Panc1 (cell line): ENCODE data around the gene RNF213.

ENCODE experiments used
- POLR2AphosphoS5 ChIP-seq: IDR thresholded peaks from 2 replicates; pipeline ENCODE4 v1.6.1; 2012; ENCODE audit warnings: mild to moderate bottlenecking, low read depth, low read length, moderate library complexity
- SIN3A ChIP-seq: IDR thresholded peaks from 2 replicates; pipeline ENCODE4 v1.6.1; 2012; ENCODE audit warnings: low read depth, mild to moderate bottlenecking, low read length, moderate library complexity, borderline replicate concordance; ENCODE audit not compliant: insufficient read depth
- TF ChIP-seq, protein P1 (sequence below): fragments of 450-650 bp; IDR thresholded peaks from 2 replicates; pipeline ENCODE4 v1.5.1; 2017; ENCODE audit warnings: mild to moderate bottlenecking

DNA sequence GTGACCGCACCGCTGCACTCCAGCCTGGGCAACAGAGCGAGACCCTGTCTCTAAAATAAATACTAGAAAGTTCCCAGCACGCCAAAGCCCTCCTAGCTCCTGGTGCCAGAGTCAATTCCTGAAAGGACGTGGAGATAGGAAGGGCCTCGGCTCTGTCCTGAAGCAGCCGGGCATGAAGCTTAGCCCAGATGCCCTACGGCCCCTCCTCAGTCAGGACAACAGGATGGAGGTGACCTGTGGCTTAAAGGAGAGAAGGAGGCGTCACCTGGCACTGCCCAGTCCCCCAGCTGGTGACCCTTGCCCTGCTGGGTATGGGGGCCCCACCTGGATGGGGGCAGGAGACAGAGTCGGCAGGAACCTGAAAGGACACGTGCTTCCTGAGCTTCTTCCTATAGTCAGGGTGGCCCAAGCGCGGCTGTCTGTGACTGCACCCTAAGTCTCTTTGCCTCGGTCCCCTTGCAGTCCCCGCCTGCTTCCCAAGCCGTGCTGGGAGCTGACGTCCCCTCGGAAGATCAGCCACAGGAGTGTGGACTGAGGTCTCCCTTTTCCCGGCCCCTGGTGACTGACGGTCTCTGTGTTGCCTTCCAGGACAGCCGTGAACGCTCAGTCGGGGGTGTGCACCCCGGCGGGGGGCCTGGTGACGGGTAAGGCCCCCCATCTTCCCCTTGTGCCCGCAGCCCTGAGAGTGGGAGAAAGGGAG is 14.9 kb upstream of the RNF213 start:
- TF ChIP-seq, protein P1, sequence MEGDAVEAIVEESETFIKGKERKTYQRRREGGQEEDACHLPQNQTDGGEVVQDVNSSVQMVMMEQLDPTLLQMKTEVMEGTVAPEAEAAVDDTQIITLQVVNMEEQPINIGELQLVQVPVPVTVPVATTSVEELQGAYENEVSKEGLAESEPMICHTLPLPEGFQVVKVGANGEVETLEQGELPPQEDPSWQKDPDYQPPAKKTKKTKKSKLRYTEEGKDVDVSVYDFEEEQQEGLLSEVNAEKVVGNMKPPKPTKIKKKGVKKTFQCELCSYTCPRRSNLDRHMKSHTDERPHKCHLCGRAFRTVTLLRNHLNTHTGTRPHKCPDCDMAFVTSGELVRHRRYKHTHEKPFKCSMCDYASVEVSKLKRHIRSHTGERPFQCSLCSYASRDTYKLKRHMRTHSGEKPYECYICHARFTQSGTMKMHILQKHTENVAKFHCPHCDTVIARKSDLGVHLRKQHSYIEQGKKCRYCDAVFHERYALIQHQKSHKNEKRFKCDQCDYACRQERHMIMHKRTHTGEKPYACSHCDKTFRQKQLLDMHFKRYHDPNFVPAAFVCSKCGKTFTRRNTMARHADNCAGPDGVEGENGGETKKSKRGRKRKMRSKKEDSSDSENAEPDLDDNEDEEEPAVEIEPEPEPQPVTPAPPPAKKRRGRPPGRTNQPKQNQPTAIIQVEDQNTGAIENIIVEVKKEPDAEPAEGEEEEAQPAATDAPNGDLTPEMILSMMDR: no peak
- TF ChIP-seq POLR2AphosphoS5 (no peak), SIN3A (no peak)
